ENCODE measurements around the gene MYH13. TPM values are rescaled to one million over a fixed set of nuclear protein-coding genes. Genes with fewer than 3 reads are reported as not detected.

Gene MYH13
- total and polyA plus RNA-seq, 2 donors (not counting 3 experiments of a cell fraction or from before 2014, with no cell fraction given): not detected

- Histone ChIP-seq H3K4me2 (ENCODE audit: insufficient read depth, low read length) (no peak overlapping the region), H3K4me1 (ENCODE audit: control insufficient read depth, extremely low read depth, insufficient read depth, low read length) (no peaks in the 10 kb centered on the region), H2AFZ (ENCODE audit: low read depth, low read length) (no peak overlapping the region), H3K9me1 (replicated peaks; ENCODE audit: control insufficient read depth, extremely low read depth, insufficient read depth, low read length) (no peaks in the 10 kb centered on the region), H3K27me3 (ENCODE audit: control insufficient read depth in 2 of 2, insufficient read depth in 2 of 2, low read length in 2 of 2) (no peaks in the 10 kb centered on the region), H3K4me3 (replicated peaks in 1 of 3; ENCODE audit: insufficient read depth in 1 of 3, low read depth in 1 of 3, low read length in 3 of 3) (no peak overlapping the region), H3K9me3 (replicated peaks; ENCODE audit: control insufficient read depth, insufficient read depth, low read length) (peaks cover 1% of the 10 kb centered on the region), H3K9ac (replicated peaks; ENCODE audit: extremely low read depth, insufficient read depth, low read length) (no peak overlapping the region), H3K36me3 (ENCODE audit: control insufficient read depth in 2 of 2, extremely low read depth in 1 of 2, insufficient read depth in 2 of 2, low read length in 2 of 2) (no peaks in the 10 kb centered on the region), H4K20me1 (replicated peaks; ENCODE audit: control insufficient read depth, extremely low read depth, insufficient read depth, low read length) (no peaks in the 10 kb centered on the region), H3K79me2 (ENCODE audit: control insufficient read depth, insufficient read depth, low read length) (no peaks in the 10 kb centered on the region), H3K27ac (ENCODE audit: insufficient read depth, low read depth, low read length) (no peak overlapping the region)
- no peak for DNase-seq (ENCODE audit: low read depth, low spot score)
- CTCF ChIA-PET: no interaction called here
- no peak for FAIRE-seq
- intact Hi-C loops (cut with micrococcal nuclease) (no loop called here), dilution Hi-C loops (cut with MboI; ENCODE audit: extremely low pct_ligation_motif_present, low sequenced_read_pairs) (no loop called here)
- BruUV-seq (replicated peaks): no TSS peak
- TF ChIP-seq POLR2A (IDR thresholded peaks at IDR 0.05; ENCODE audit: low read depth, low read length) (no peak), JUN (IDR thresholded peaks at IDR 0.05; ENCODE audit: borderline replicate concordance, insufficient read depth, insufficient read length, low read depth) (no peak), EZH2 (IDR thresholded peaks at IDR 0.05; ENCODE audit: borderline replicate concordance, low read depth, low read length, severe bottlenecking) (no peak), GATA2 (IDR thresholded peaks at IDR 0.05; ENCODE audit: insufficient read depth, insufficient read length, low read depth, low read length) (no peak), MYC (IDR thresholded peaks at IDR 0.05; ENCODE audit: low read depth, low read length) (no peak), FOS (IDR thresholded peaks at IDR 0.05; ENCODE audit: borderline replicate concordance, insufficient read depth, low read length) (no peak), POLR2AphosphoS5 (IDR thresholded peaks at IDR 0.05; ENCODE audit: insufficient read depth, low read depth, low read length) (no peak), MAX (IDR thresholded peaks at IDR 0.05; ENCODE audit: insufficient read depth, insufficient read length) (no peak)
- TF ChIP-seq, protein P1, sequence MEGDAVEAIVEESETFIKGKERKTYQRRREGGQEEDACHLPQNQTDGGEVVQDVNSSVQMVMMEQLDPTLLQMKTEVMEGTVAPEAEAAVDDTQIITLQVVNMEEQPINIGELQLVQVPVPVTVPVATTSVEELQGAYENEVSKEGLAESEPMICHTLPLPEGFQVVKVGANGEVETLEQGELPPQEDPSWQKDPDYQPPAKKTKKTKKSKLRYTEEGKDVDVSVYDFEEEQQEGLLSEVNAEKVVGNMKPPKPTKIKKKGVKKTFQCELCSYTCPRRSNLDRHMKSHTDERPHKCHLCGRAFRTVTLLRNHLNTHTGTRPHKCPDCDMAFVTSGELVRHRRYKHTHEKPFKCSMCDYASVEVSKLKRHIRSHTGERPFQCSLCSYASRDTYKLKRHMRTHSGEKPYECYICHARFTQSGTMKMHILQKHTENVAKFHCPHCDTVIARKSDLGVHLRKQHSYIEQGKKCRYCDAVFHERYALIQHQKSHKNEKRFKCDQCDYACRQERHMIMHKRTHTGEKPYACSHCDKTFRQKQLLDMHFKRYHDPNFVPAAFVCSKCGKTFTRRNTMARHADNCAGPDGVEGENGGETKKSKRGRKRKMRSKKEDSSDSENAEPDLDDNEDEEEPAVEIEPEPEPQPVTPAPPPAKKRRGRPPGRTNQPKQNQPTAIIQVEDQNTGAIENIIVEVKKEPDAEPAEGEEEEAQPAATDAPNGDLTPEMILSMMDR (IDR thresholded peaks at IDR 0.05; ENCODE audit: extremely low read depth in 1 of 2, insufficient read depth in 1 of 2, low read depth in 1 of 2, low read length in 2 of 2): no peak
- POLR2A ChIA-PET: no interaction called here
Observed at GRCh38 chr17:10344816-10345215, 28.0 kb downstream of the MYH13 start.
